Measurements from ENCODE around the gene GYPC.

- TF ChIP-seq, protein P1, sequence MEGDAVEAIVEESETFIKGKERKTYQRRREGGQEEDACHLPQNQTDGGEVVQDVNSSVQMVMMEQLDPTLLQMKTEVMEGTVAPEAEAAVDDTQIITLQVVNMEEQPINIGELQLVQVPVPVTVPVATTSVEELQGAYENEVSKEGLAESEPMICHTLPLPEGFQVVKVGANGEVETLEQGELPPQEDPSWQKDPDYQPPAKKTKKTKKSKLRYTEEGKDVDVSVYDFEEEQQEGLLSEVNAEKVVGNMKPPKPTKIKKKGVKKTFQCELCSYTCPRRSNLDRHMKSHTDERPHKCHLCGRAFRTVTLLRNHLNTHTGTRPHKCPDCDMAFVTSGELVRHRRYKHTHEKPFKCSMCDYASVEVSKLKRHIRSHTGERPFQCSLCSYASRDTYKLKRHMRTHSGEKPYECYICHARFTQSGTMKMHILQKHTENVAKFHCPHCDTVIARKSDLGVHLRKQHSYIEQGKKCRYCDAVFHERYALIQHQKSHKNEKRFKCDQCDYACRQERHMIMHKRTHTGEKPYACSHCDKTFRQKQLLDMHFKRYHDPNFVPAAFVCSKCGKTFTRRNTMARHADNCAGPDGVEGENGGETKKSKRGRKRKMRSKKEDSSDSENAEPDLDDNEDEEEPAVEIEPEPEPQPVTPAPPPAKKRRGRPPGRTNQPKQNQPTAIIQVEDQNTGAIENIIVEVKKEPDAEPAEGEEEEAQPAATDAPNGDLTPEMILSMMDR (conservative IDR thresholded peaks at IDR 0.05; ENCODE audit: low read length) = no peak
- TF ChIP-seq EZH2phosphoT487 (IDR thresholded peaks at IDR 0.05; ENCODE audit: borderline replicate concordance) = no peak
These were observed 35.7 kb upstream of the GYPC start for GRCh38 chr2:126620302-126620701.
